Stimulated activated CD4-positive, alpha-beta T cell treated with anti-CD3 and anti-CD28 coated beads, Interleukin-12 subunit alpha, Interleukin-12 subunit beta, amount 100 ng/mL, for 48 hours (primary cell): Measurements from ENCODE around the gene CEBPA.
"Not testable (repeated sequence)": the region's sequence is repeated elsewhere in the genome, so short reads cannot be mapped to it uniquely, and the experiment has no call there.

Source experiments
- DNase-seq, 3 donors: peaks; one replicate each; pipeline ENCODE4 v3.0.0-alpha.2; 2020; ENCODE audit warnings: low read depth in 2 of 3, low spot score in 1 of 3

The CEBPA gene

GRCh38 chr19:33325920-33326319 lies 23.6 kb upstream of the CEBPA start:
- no peak for DNase-seq

- DNase-seq, result no peak
Observed at GRCh38 chr19:33324628-33325027, 22.3 kb upstream of the CEBPA start.

- DNase-seq, result no peak
Observed at GRCh38 chr19:33323093-33323820, 20.9 kb upstream of the CEBPA start.

- no peak for DNase-seq
Observed at GRCh38 chr19:33320636-33321035, 18.3 kb upstream of the CEBPA start.

GRCh38 chr19:33317991-33318390 lies 15.7 kb upstream of the CEBPA start:
- DNase-seq, result not testable (repeated sequence)

- no peak for DNase-seq
Observed at GRCh38 chr19:33317517-33317916, 15.2 kb upstream of the CEBPA start.

- DNase-seq, result no peak
Observed at GRCh38 chr19:33316541-33317264, 14.4 kb upstream of the CEBPA start.

GRCh38 chr19:33312808-33313207 lies 10.5 kb upstream of the CEBPA start:
- not testable (repeated sequence) for DNase-seq

GRCh38 chr19:33312065-33312464 lies 9.7 kb upstream of the CEBPA start:
- no peak for DNase-seq

- DNase-seq, result no peak
Observed at GRCh38 chr19:33311326-33311682, 9.0 kb upstream of the CEBPA start.

- DNase-seq, result no peak
Observed at GRCh38 chr19:33310606-33311325, 8.4 kb upstream of the CEBPA start.

GRCh38 chr19:33309826-33310225 lies 7.5 kb upstream of the CEBPA start:
- no peak for DNase-seq

GRCh38 chr19:33306853-33307792 lies 4.8 kb upstream of the CEBPA start:
- DNase-seq, result no peak

GRCh38 chr19:33306191-33306590 lies 3.9 kb upstream of the CEBPA start:
- no peak for DNase-seq

- no peak for DNase-seq
Observed at GRCh38 chr19:33304760-33305647, 2.7 kb upstream of the CEBPA start.

GRCh38 chr19:33304371-33304759 lies 2.0 kb upstream of the CEBPA start:
- DNase-seq, result no peak

- no peak for DNase-seq
Observed at GRCh38 chr19:33303791-33304345, 1.5 kb upstream of the CEBPA start.

GRCh38 chr19:33302974-33303790 lies 848 bp upstream of the CEBPA start:
- DNase-seq, result no peak

- no peak for DNase-seq
Observed at GRCh38 chr19:33301900-33302174, 497 bp downstream of the CEBPA start.
